ENCODE data around the gene RSPH10B.
"Not testable (repeated sequence)": the region's sequence is repeated elsewhere in the genome, so short reads cannot be mapped to it uniquely, and the experiment has no call there.

Gene RSPH10B

GRCh38 chr7:5926263-5926870, 44.1 kb downstream of the RSPH10B start:
- FAIRE-seq = not testable (repeated sequence)

DNA sequence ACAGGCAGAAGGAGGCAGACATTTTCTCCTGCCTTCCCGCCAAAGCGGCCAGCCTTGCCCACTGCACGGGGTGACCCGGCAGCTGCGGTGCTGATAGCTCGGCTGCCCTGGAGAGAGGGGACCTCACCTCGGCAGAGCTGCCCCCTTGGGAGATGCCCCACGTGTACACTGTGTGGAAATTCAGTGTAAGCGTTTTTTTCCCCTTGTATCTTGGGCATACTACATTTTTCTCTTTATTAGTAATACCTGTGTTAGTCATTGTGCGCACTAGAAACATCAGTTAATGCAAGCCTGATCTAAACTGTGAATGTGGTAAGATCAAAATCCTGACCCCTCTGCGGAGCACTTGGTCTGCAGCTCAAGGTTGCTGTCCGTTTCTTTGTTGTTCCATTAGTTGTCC, 45.9 kb downstream of the RSPH10B start:
- FAIRE-seq = not testable (repeated sequence)

GRCh38 chr7:5924180-5924579, 46.3 kb downstream of the RSPH10B start:
- not testable (repeated sequence) for FAIRE-seq

DNA sequence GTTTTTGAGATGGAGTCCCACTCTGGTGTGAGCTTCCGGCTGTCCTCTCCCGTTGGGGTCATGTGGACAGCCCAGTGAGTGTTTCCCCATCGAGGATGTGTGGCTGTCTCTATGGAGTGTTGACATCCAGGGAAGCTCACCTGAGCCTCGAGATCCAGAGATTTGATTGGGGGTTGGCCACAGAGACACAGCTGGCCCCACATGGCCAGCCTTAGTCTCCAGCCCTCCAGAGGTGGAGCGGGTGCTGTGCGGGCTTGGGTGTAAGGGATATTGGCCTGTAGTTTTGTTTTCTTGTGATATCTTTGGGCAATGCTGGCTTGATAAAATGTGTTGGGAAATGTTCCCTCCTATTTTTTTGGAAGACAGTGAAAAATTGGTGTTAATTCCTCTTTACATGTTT, 54.0 kb downstream of the RSPH10B start:
- FAIRE-seq = not testable (repeated sequence)

DNA sequence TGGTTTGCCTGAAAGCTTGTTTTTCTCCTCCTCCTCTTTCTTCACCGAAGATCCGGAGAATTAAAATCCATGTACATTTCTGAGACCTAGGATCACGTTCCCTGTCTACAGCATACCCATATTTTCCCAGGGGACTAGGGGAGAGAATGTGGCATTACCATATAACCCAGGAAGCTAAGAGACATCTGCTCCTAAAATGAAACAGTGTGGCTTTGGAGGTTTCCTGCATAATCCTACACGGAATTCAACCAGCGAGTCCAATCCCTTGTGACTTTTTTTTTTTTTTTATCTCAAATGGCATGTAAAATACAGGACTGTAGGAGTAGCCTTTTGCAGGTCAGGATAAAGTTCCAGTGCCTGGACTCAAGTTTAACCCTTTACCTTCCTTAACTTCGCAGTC, 61.7 kb downstream of the RSPH10B start:
- FAIRE-seq = not testable (repeated sequence)

DNA sequence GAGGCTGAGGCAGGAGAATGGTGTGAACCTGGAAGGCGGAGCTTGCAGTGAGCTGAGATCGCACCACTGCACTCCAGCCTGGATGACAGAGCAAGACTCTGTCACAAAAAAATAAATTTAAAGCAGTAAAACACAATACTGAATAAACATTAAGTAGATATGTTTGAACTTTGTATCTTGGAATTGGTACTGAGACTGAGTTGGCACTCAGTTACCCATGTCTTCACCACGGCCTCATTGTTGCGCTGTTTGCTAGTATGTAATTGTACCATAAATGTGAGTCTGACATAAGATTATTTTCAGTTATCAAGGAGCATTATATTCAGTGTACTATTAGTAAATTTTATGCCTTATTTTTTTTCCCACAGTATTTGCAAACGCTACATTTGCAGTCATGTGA, 65.8 kb downstream of the RSPH10B start:
- FAIRE-seq = not testable (repeated sequence)

GRCh38 chr7:5903002-5903401, 67.5 kb downstream of the RSPH10B start:
- FAIRE-seq = not testable (repeated sequence)

GRCh38 chr7:5898480-5899224, 71.8 kb downstream of the RSPH10B start, which contains the start of gene CCZ1:
Gene CCZ1, plus strand, starts transcription at chr7:5898733. Its CDS starts 67 bp downstream, at chr7:5898800.
- FAIRE-seq = not testable (repeated sequence)

GRCh38 chr7:5897369-5897919, 73.0 kb downstream of the RSPH10B start:
- FAIRE-seq = not testable (repeated sequence)

DNA sequence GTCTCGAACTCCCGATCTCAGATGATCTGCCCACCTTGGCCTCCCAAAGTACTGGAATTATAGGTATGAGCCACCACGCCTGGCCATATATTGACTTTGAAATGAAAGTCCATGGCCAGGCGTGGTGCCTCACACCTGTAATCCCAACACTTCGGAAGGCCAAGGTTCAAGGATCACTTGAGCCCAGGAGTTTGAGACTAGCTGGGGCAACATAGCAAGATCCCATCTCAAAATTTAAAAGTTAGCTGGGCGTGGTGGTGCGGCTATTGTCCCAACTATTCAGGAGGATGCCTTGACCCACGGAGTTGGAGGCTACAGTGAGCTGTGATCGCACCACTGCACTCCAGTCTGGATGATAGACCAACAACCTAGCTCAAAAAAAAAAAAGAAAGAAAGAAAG, 78.0 kb downstream of the RSPH10B start:
- no peak for FAIRE-seq

GRCh38 chr7:5890244-5890643, 80.2 kb downstream of the RSPH10B start:
- not testable (repeated sequence) for FAIRE-seq

DNA sequence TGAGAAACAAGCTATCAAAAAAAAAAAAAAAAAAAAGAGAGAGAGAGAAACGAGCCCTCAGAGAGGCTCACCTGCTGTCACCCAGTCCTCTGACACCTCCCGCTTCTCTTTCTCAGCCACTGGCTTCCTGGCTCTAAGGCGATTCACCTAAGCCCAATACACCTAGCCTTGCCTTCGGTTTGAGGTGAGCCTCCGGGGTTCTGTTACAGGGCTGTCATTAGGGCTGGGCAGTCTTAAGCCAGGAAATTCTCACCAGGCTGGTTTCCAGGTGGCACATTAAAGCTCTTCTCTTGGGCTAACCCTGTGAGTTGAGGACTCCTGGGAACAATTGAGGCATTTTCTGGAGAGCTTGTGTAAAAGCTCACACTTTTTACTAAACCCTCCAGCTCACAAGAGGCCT, 82.5 kb downstream of the RSPH10B start:
- not testable (repeated sequence) for FAIRE-seq

GRCh38 chr7:5884431-5884830, 86.1 kb downstream of the RSPH10B start:
- not testable (repeated sequence) for FAIRE-seq

DNA sequence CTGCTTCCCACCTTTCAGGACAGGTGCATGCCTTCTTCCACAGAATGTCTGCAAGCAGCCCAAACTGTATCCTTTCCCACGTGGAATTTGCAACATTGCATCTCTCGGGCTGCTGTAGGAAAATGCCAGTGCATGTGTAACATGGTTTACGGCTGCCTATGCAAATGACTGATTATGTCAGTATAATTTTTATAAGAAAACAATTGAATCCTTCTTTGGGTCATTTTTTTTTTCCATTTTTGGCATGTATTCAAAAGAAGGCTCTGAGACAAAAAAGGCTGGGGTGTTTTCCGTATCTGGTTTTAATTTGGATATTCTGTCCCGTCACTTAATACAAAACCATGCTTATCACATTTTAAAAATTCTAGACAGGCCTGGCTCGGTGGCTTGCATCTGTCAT, 90.4 kb downstream of the RSPH10B start:
- FAIRE-seq = not testable (repeated sequence)

- FAIRE-seq = not testable (repeated sequence)
These were observed 90.9 kb downstream of the RSPH10B start for GRCh38 chr7:5879591-5879990.

Measured in colon (tissue), 2 donors.